ENCODE results near the gene USF3. TPM values are rescaled to one million over a fixed set of nuclear protein-coding genes. Genes with fewer than 3 reads are reported as not detected.

The USF3 gene
- total RNA-seq, 1 donor from 2014 or later: 15.1 TPM

GRCh38 chr3:113615976-113616375 lies 80.5 kb downstream of the USF3 start:
- no peak for DNase-seq (ENCODE audit: low spot score)

- DNase-seq (ENCODE audit: low spot score): no peak
These were observed 82.0 kb downstream of the USF3 start for GRCh38 chr3:113614402-113614801.

GRCh38 chr3:113607219-113607596 lies 89.2 kb downstream of the USF3 start:
- no peak for DNase-seq (ENCODE audit: low spot score)

GRCh38 chr3:113606539-113607218 lies 89.8 kb downstream of the USF3 start:
- DNase-seq (ENCODE audit: low spot score): no peak

GRCh38 chr3:113602836-113603235 lies 93.6 kb downstream of the USF3 start:
- no peak for DNase-seq (ENCODE audit: low spot score)

- DNase-seq (ENCODE audit: low spot score): no peak
These were observed 94.2 kb downstream of the USF3 start for GRCh38 chr3:113602256-113602655.

- DNase-seq (ENCODE audit: low spot score): no peak
These were observed 95.2 kb downstream of the USF3 start for GRCh38 chr3:113601240-113601639.

GRCh38 chr3:113600418-113601182 lies 95.8 kb downstream of the USF3 start:
- DNase-seq (ENCODE audit: low spot score): no peak

Other genes starting within 250 kb of the USF3 start
- 9.9 TPM for gene SPICE1, start 181.5 kb downstream of the USF3 start, total RNA-seq
- gene SIDT1, start 164.1 kb downstream of the USF3 start, total RNA-seq: 1.5 TPM
- gene NAA50, start 49.6 kb upstream of the USF3 start, total RNA-seq: 175 TPM
- gene ATP6V1A, start 50.4 kb upstream of the USF3 start, total RNA-seq: 69.5 TPM
- gene GRAMD1C, start 142.1 kb upstream of the USF3 start, total RNA-seq: 1.8 TPM

Data from mesenteric fat pad (tissue), 1 donor.